ENCODE results near the gene TMEM218.

The TMEM218 gene

GRCh38 chr11:125088576-125089455 is 22.6 kb downstream of the TMEM218 start:
- DNase-seq = no peak

- no peak for DNase-seq
Observed at GRCh38 chr11:125088123-125088522, 23.3 kb downstream of the TMEM218 start.

GRCh38 chr11:125086633-125087296 is 24.7 kb downstream of the TMEM218 start:
- DNase-seq = no peak

GRCh38 chr11:125085301-125086081 is 25.9 kb downstream of the TMEM218 start:
- no peak for DNase-seq

GRCh38 chr11:125084761-125085231 is 26.6 kb downstream of the TMEM218 start:
- no peak for DNase-seq

GRCh38 chr11:125084057-125084416 is 27.4 kb downstream of the TMEM218 start:
- no peak for DNase-seq

- DNase-seq = no peak
Observed at GRCh38 chr11:125083312-125084056, 27.9 kb downstream of the TMEM218 start.

- no peak for DNase-seq
Observed at GRCh38 chr11:125082611-125083311, 28.7 kb downstream of the TMEM218 start.

- no peak for DNase-seq
Observed at GRCh38 chr11:125082040-125082439, 29.4 kb downstream of the TMEM218 start.

GRCh38 chr11:125081098-125081798 is 30.2 kb downstream of the TMEM218 start:
- DNase-seq = no peak

- DNase-seq = no peak
Observed at GRCh38 chr11:125080531-125080911, 30.9 kb downstream of the TMEM218 start.

- no peak for DNase-seq
Observed at GRCh38 chr11:125079878-125080530, 31.4 kb downstream of the TMEM218 start.

GRCh38 chr11:125079151-125079877 is 32.1 kb downstream of the TMEM218 start:
- DNase-seq = no peak

- no peak for DNase-seq
Observed at GRCh38 chr11:125078516-125079140, 32.8 kb downstream of the TMEM218 start.

- no peak for DNase-seq
Observed at GRCh38 chr11:125078016-125078415, 33.4 kb downstream of the TMEM218 start.

- DNase-seq = no peak
Observed at GRCh38 chr11:125076378-125076945, 35.0 kb downstream of the TMEM218 start.

GRCh38 chr11:125075900-125076317 is 35.5 kb downstream of the TMEM218 start:
- no peak for DNase-seq

GRCh38 chr11:125075242-125075625 is 36.2 kb downstream of the TMEM218 start:
- no peak for DNase-seq

Data from activated T-cell treated with anti-CD3 and anti-CD28 coated beads for 4 hours (primary cell).